GM18873 (cell line): ENCODE measurements around the gene RGS19.
"Not testable (repeated sequence)": the region's sequence is repeated elsewhere in the genome, so short reads cannot be mapped to it uniquely, and the experiment has no call there.

ENCODE experiments used
- ATAC-seq: cut with Tn5 transposase; IDR thresholded peaks from one replicate; pipeline ENCODE4 v1.9.1; 2021; ENCODE audit warnings: mild to moderate bottlenecking, moderate library complexity, moderate number of reproducible peaks; ENCODE audit not compliant: unreplicated experiment, low FRiP score

The RGS19 gene

GRCh38 chr20:64095927-64096326 is 16.6 kb upstream of the RGS19 start:
- no peak for ATAC-seq

GRCh38 chr20:64095455-64095854 is 16.1 kb upstream of the RGS19 start:
- no peak for ATAC-seq

DNA sequence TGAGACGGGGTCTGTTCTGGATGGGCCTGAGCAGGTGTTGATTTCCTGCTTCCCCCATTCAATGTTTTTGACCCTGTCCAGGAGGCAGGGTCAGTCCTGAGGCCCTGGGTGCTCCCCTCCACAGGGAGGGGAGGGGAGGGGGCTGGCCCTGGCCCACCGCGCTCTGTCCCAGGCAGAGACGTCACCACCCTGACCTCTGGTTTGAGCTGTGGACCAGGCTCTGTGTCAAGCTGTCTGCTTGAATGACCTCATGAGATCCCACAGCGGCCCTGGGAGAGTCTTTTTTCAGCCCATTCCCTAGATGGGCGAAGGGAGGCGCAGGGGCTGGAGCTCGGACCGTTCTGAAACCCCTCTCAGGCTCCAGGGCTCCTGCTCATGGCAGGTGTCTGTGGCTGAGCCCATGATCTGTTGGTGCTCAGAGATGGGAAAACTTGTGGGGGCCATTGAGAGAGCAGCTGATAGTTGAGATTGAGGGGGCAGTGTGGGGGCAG is 13.7 kb upstream of the RGS19 start:
- ATAC-seq: no peak

DNA sequence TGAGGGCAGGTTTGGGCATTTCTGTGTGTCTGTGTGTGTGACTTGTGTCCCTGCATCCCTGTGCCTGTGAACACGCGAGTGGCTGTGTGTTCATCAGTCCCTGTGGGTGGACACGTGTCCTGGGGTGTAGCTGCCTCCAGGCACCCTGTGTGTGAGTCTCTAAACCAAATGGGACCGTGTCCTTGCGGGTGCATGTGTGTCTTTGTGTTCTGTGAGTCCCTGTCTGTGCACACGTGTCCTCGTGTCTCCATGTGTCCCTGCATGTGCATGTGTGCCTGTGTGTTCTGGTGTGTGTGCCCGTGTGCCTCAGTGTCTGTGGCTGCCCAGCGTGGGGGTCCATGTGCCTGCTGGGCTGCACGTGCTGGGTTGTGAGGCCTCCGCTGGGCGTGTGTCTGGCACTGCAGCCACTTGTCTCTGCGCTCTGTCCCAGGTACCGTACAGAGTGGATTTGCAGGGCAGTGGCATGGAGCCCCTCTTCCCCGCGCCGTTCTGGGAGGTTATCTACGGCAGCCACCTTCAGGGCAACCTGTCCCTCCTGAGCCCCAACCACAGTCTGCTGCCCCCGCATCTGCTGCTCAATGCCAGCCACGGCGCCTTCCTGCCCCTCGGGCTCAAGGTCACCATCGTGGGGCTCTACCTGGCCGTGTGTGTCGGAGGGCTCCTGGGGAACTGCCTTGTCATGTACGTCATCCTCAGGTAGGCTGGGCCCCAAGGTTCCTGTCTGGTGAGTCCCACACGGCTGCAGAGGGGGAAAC is 13.1 kb upstream of the RGS19 start:
- ATAC-seq: no peak

DNA sequence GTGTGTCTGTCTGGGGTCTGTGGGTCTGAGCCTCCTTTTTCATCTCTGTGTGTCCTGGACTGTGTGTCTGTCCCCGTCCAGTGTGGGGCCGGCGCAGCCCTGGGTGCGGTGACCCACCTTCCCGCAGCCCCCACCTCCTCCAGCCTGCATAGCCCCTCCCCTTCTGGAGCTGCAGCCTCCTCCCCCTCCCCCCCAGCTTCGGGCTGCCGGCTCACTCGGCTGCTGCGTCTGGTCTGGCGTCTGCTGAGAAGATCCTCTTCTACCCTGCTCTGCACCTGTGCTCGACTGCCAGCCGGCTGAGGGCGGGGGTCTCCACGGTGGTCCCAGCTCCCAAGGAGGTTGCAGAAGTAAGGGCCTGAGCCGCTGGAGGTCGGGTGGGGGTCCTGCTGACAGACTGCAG is 12.5 kb upstream of the RGS19 start:
- no peak for ATAC-seq

- no peak for ATAC-seq
Measured at GRCh38 chr20:64091340-64091739, 12.0 kb upstream of the RGS19 start.

GRCh38 chr20:64090165-64090564 is 10.8 kb upstream of the RGS19 start:
- no peak for ATAC-seq

DNA sequence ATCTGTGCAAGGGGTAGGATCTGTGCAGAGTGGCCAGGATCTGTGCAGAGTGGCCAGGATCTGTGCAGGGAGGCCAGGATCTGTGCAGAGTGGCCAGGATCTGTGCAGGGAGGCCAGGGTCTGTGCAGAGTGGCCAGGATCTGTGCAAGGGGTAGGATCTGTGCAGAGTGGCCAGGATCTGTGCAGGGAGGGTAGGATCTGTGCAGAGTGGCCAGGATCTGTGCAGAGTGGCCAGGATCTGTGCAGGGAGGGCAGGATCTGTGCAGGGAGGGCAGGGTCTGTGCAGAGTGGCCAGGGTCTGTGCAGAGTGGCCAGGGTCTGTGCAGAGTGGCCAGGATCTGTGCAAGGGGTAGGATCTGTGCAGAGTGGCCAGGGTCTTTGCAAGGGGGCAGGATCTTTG is 9.3 kb upstream of the RGS19 start:
- not testable (repeated sequence) for ATAC-seq

DNA sequence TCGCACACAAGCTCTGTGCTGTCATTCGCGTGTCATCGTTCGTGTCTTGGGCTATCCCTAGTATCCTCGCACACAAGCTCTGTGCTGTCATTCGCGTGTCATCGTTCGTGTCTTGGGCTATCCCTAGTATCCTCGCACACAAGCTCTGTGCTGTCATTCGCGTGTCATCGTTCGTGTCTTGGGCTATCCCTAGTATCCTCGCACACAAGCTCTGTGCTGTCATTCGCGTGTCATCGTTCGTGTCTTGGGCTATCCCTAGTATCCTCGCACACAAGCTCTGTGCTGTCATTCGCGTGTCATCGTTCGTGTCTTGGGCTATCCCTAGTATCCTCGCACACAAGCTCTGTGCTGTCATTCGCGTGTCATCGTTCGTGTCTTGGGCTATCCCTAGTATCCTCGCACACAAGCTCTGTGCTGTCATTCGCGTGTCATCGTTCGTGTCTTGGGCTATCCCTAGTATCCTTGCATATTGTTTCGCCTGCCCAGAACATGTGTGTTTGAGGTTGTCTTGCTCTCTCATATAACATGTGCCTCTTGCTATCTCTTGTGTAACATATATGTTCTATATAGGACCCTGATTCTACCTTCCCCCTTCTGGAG is 8.0 kb upstream of the RGS19 start:
- ATAC-seq: not testable (repeated sequence)

DNA sequence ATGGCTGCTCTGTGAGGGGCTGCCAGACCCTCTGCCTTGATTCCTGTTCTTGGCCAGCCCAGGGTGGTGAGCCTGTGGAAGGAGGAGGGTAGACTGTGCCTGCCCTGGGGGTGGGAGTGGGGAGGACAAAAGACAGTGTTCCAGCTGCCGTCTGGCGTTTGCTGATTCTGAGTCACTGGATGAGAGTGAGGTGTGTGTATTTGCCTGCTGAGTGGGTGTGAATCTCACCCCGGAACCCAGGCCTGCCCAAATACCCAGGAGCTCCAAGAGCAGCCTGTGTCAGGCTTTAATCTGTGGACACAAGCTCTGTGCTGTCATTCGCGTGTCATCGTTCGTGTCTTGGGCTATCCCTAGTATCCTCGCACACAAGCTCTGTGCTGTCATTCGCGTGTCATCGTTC is 7.5 kb upstream of the RGS19 start:
- no peak for ATAC-seq

DNA sequence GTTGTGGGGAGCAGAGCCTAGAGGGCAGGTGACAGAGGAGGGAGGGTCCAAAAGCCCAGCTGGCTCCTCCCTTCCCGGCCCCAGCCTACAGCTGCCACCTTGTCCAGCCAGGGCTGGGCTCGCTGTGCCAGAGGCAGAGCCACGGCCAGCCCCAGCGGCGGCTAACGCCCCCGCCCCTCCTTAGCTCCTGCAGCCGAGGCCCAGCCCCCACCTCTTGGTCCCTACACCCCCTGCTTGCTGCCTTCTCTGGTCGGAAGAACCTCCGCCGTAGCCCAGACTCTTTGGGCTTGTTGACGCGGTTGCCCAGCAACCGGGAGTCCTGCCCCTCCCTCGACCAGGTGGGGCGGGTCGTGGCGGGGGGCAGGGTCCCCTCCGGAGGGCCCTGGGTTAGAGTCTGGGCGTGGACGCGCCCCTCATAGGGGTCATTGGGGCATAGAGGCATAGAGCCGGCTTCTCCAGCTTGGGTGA is 5.4 kb upstream of the RGS19 start:
- no peak for ATAC-seq

- no peak for ATAC-seq
Measured at GRCh38 chr20:64083804-64084684, 4.7 kb upstream of the RGS19 start, which contains the start of gene LKAAEAR1. Gene LKAAEAR1, minus strand, starts transcription at chr20:64084398. Its CDS starts 179 bp downstream, at chr20:64084219.

- ATAC-seq: no peak
Measured at GRCh38 chr20:64083378-64083803, 4.1 kb upstream of the RGS19 start.

DNA sequence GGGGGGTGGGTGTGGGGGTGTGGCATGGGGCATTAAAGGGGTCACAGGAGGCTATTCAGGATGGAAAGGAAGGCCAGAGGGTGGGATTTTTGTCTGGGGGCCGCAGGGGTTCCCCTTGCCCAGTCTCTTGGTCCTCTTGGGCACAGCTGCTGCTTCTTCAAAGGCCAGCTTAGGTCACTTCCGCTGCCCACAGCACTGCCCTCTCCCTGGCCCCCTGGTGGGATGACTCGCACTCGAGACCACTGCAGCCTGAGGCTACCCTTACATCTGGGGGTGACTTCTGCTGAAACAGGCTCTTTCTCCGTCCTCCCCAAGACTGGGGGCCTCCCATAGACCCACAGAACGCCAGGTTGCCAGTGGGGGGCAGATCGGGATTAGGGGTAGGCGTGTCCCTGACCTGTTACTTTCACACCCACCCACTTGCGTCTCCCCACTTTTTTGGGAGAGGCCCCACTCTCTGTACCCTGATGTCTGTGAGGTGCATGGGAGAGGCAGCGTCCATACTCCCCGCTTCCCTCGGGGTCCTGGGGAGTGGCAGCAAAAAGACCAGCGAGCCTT is 3.6 kb upstream of the RGS19 start:
- no peak for ATAC-seq

GRCh38 chr20:64082126-64082731 is 2.9 kb upstream of the RGS19 start:
- no peak for ATAC-seq

GRCh38 chr20:64081624-64081964 is 2.3 kb upstream of the RGS19 start:
- no peak for ATAC-seq

- ATAC-seq: no peak
Measured at GRCh38 chr20:64080813-64081623, 1.7 kb upstream of the RGS19 start.

DNA sequence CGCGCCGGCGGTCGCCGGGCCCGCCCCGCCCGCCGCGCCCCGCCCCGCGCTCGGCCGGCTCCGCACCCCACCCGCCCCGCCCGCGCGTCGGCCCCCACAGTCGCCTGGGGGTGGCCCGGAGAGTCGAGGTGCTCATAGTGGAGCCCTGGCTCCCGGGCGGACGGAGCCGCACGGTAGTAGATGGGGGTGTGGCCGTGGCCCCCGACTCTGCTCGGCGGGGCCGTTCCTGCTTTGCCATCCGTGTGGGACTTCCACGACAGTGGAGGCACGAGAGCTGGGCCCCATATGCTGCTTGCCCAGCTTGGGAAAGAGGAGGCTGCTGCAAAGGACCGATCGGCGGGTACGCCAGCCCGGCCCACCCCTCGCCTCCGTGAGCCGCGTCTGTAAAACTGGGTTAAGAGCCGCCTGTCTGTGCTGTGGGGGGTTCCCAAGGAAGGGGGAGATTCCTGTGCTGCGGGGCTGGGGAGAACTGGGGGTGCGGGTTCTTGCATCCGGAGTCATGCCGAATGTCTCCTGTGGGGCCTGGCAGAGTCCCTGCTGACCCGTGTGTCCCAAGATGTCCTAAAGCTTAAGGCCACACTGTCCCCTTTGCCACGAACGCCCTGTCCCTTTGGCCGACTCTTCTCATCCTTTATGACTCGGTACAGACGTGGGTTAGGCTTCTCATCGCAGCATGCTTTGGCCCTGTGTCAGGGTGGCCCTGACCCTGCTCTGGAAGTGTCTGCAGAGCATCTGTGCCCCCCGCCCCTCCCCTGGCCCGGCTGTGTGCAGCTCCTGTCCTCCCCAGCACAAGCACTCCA is 895 bp upstream of the RGS19 start, which contains the start of gene OPRL1:
OPRL1 (plus strand) TSS at position 70 of the 800 bp plus-strand sequence. CDS start 12,639 bp downstream, outside the sequence.
- ATAC-seq: no peak

DNA sequence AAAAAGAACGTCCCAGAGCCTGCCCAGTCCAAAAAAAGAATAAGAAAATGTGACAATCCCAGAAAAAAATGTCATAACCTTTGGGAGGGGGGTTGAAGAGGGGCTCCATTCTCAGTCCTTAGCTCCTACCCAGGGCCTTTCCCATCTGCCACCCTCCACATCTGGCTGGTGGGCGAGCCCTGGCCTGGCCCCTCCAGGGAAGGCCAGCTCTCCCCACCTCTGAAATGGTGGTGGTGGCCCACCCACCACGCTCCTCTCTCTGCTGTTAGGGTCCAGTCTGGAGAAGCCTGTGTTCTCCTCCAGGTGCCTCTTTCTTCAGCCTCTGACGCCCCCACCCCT is 415 bp downstream of the RGS19 start:
- ATAC-seq: no peak
